HG02943 (cell line): ENCODE measurements around the gene DNAAF5.
A peak's percentile ranks its signal among the peaks of the same experiment; 100 is the strongest.

Experiments used
- ATAC-seq: cut with Tn5 transposase; IDR thresholded peaks from one replicate; pipeline ENCODE4 v1.9.1; 2021; ENCODE audit warnings: mild to moderate bottlenecking, low read depth, moderate library complexity; ENCODE audit not compliant: unreplicated experiment

DNAAF5 gene

GRCh38 chr7:703049-703448 lies 23.4 kb upstream of the DNAAF5 start:
- no peak for ATAC-seq

- no peak for ATAC-seq
Measured at GRCh38 chr7:706721-707120, 19.8 kb upstream of the DNAAF5 start.

GRCh38 chr7:707296-708000 lies 19.1 kb upstream of the DNAAF5 start:
- ATAC-seq = no peak

GRCh38 chr7:710161-710560 lies 16.3 kb upstream of the DNAAF5 start:
- ATAC-seq = no peak

GRCh38 chr7:711093-711921 lies 15.2 kb upstream of the DNAAF5 start:
- no peak for ATAC-seq

- ATAC-seq = no peak
Measured at GRCh38 chr7:711922-712380, 14.5 kb upstream of the DNAAF5 start.

- ATAC-seq = no peak
Measured at GRCh38 chr7:712381-713138, 13.9 kb upstream of the DNAAF5 start.

- no peak for ATAC-seq
Measured at GRCh38 chr7:713139-713457, 13.4 kb upstream of the DNAAF5 start.

- ATAC-seq = no peak
Measured at GRCh38 chr7:713488-714230, 12.8 kb upstream of the DNAAF5 start.

GRCh38 chr7:714251-714671 lies 12.2 kb upstream of the DNAAF5 start:
- ATAC-seq = no peak

GRCh38 chr7:716222-716621 lies 10.3 kb upstream of the DNAAF5 start:
- no peak for ATAC-seq

GRCh38 chr7:716636-717035 lies 9.9 kb upstream of the DNAAF5 start:
- ATAC-seq = no peak

GRCh38 chr7:721619-722248 lies 4.8 kb upstream of the DNAAF5 start:
- no peak for ATAC-seq

- no peak for ATAC-seq
Measured at GRCh38 chr7:723541-723940, 3.0 kb upstream of the DNAAF5 start.

- ATAC-seq = no peak
Measured at GRCh38 chr7:724298-724697, 2.2 kb upstream of the DNAAF5 start.

GRCh38 chr7:725223-726005 lies 1.1 kb upstream of the DNAAF5 start:
- no peak for ATAC-seq

GRCh38 chr7:726854-727103 lies 280 bp downstream of the DNAAF5 start:
- peak; percentile 26 for ATAC-seq

- ATAC-seq = peak; percentile 33
Measured at GRCh38 chr7:727104-727805, 756 bp downstream of the DNAAF5 start, which contains the start of gene PRKAR1B. TSS of gene PRKAR1B (minus strand) at chr7:727281. CDS start at chr7:711505, 15,776 bp downstream.
